HepG2 (cell line): ENCODE measurements around the gene CS. TPM values are rescaled to one million over a fixed set of nuclear protein-coding genes. Genes with fewer than 3 reads are reported as not detected.
"Not testable (repeated sequence)": the region's sequence is repeated elsewhere in the genome, so short reads cannot be mapped to it uniquely, and the experiment has no call there.

Experiments
- ATAC-seq: fragments of 200-7000 bp; cut with Tn5 transposase; 3 replicates; pipeline ENCODE4 v1.9.1; 2020; ENCODE audit warnings: mild to moderate bottlenecking, moderate library complexity
- BruUV-seq: library from RNA; stranded (reverse); fragments of 400-500 nt; replicated peaks from 2 replicates; lab custom pipeline; 2021; lab: Mats Ljungman, UMichigan
- CTCF ChIA-PET: fragments of 300-600 bp; formaldehyde crosslinking; extraction: SDS; loops from one replicate; lab custom pipeline; 2021; ENCODE audit warnings: low total read pairs, inconsistent platforms, low intra/inter-chr PET ratio; lab: Yijun Ruan, JAX
- POLR2A ChIA-PET: fragments of 350-600 bp; sonication (Branson Sonifier 250); formaldehyde crosslinking; loops from one replicate; lab custom pipeline; 2020; ENCODE audit warnings: antibody characterized with exemption, inconsistent platforms; lab: Yijun Ruan, JAX
- DNase-seq: peaks from one replicate; pipeline ENCODE4 v3.0.0-alpha.2; 2015; ENCODE audit warnings: low spot score
- FAIRE-seq: peaks from 3 replicates; lab custom pipeline; 2011; peaks lifted over from hg19 to GRCh38; lab: Jason Lieb, UNC
- H2AFZ ChIP-seq: one replicate; pipeline ENCODE4 v1.6.1; 2011; ENCODE audit warnings: low read length, inconsistent platforms
- H3K27ac ChIP-seq: fragments of 300-600 bp; 3 replicates; pipeline ENCODE4 v1.8.0; 2011; ENCODE audit warnings: mixed run types, mild to moderate bottlenecking, mixed read lengths, low read length, inconsistent platforms; ENCODE audit not compliant: insufficient read depth; ENCODE audit errors: extremely low read length
- H3K27me3 ChIP-seq, 2 experiments: fragments of 200-600 bp in 1 of 2; 2 replicates in 1 of 2; 3 replicates in 1 of 2; pipeline versions ENCODE4 v1.6.0 to v1.8.0; 2011; ENCODE audit warnings: low read length in 2 of 2, mild to moderate bottlenecking in 2 of 2, moderate library complexity in 2 of 2, inconsistent platforms in 1 of 2; ENCODE audit not compliant: insufficient read depth in 2 of 2, control insufficient read depth in 1 of 2
- H3K36me3 ChIP-seq, 2 experiments: fragments of 200-600 bp in 1 of 2; replicated peaks in 1 of 2; 2 replicates in 1 of 2; 3 replicates in 1 of 2; pipeline versions ENCODE4 v1.5.1 to v1.8.0; 2011; ENCODE audit warnings: low read length in 2 of 2, inconsistent platforms in 1 of 2; ENCODE audit not compliant: insufficient read depth in 2 of 2, control insufficient read depth in 1 of 2
- H3K4me1 ChIP-seq: 2 replicates; pipeline ENCODE4 v1.5.1; 2012; ENCODE audit warnings: low read length, inconsistent platforms; ENCODE audit not compliant: insufficient read depth
- H3K4me2 ChIP-seq: 2 replicates; pipeline ENCODE4 v1.6.0; 2011; ENCODE audit warnings: low read depth, low read length, inconsistent platforms
- H3K4me3 ChIP-seq, 3 experiments: fragments of 200-600 bp in 1 of 3; sonication (generic), shearing (Covaris generic) in 1 of 3; replicated peaks in 1 of 3; 2 replicates each; pipeline ENCODE4 v1.5.1; 2011 to 2016; ENCODE audit warnings: low read length in 3 of 3, inconsistent platforms in 2 of 3, low read depth in 2 of 3, mild to moderate bottlenecking in 2 of 3, control low read depth in 1 of 3, mixed read lengths in 1 of 3; ENCODE audit not compliant: insufficient read depth in 1 of 3
- H3K79me2 ChIP-seq: one replicate; pipeline ENCODE4 v1.6.1; 2011; ENCODE audit warnings: low read length, inconsistent platforms; ENCODE audit not compliant: insufficient read depth
- H3K9ac ChIP-seq: 2 replicates; pipeline ENCODE4 v1.6.0; 2011; ENCODE audit warnings: mild to moderate bottlenecking, low read depth, low read length, inconsistent platforms; ENCODE audit not compliant: insufficient read depth
- H3K9me3 ChIP-seq: 2 replicates; pipeline ENCODE4 v1.5.1; 2012; ENCODE audit warnings: mild to moderate bottlenecking, low read length
- H4K20me1 ChIP-seq: 2 replicates; pipeline ENCODE4 v1.6.0; 2011; ENCODE audit warnings: inconsistent platforms, mild to moderate bottlenecking, low read length, moderate library complexity; ENCODE audit not compliant: insufficient read depth
- HNF4A ChIP-seq: sonication (generic); formaldehyde crosslinking; IDR thresholded peaks from 2 replicates; pipeline ENCODE4 v1.4.0; 2020; ENCODE audit warnings: missing genetic modification reagents
- SMAD3 ChIP-seq: sonication (generic); formaldehyde crosslinking; IDR thresholded peaks from 2 replicates; pipeline ENCODE4 v1.4.0; 2020; ENCODE audit warnings: missing genetic modification reagents
- WGBS: methylation state at CpG from one replicate; pipeline ENCODE4 v1.1.6; 2017; ENCODE audit warnings: low lambda C conversion rate; 5-methylcytosine and 5-hydroxymethylcytosine counted together
- in situ Hi-C: cut with HindIII; loops from 2 replicates; pipeline ENCODE4 v1.10.0; 2017; ENCODE audit warnings: low pct_unique_long_range_greater_than_20kb; ENCODE audit not compliant: extremely low pct_ligation_motif_present
- intact Hi-C: fragments of 100-400 bp; cut with micrococcal nuclease; formaldehyde crosslinking; loops from one replicate; pipeline ENCODE4 v1.10.0; 2022; ENCODE audit not compliant: unreplicated experiment
- polyA plus RNA-seq, 8 experiments: library from polyadenylated mRNA; depleted of rRNA in 3 of 8; stranded (reverse) in 7 of 8; unstranded in 1 of 8; fragments of >200 nt; fragmentation: Illumina TruSeq in 4 of 8; extraction: Trizol in 4 of 8; gene quantifications; 2 replicates each; pipeline versions ENCODE4 v1.2.1 to v1.2.3, GENCODE V29; 2011 to 2016; ENCODE audit warnings: low read depth in 4 of 8, missing spikeins in 1 of 8, mixed read lengths in 1 of 8; ENCODE audit not compliant: insufficient read depth in 1 of 8
- total RNA-seq, 5 experiments: library from RNA; depleted of rRNA; stranded (reverse); fragments of >200 nt; fragmentation: Illumina TruSeq; extraction: Trizol; gene quantifications; 2 replicates each; pipeline ENCODE4 v1.2.3, GENCODE V29; 2016; ENCODE audit warnings: low read depth in 1 of 5
- TF ChIP-seq, protein P1 (sequence below): sonication (generic); formaldehyde crosslinking; IDR thresholded peaks from 2 replicates; pipeline ENCODE4 v1.8.0; 2022; ENCODE audit warnings: low read depth, missing genetic modification reagents
- TF ChIP-seq, protein P2 (sequence below): sonication (generic); formaldehyde crosslinking; IDR thresholded peaks from 2 replicates; pipeline ENCODE4 v1.5.0; 2020; ENCODE audit warnings: mild to moderate bottlenecking, missing genetic modification reagents, moderate library complexity

CS gene
- total and polyA plus RNA-seq, 2 of the 13 experiments (the other 11 are each of a cell fraction or from before 2014, with no cell fraction given): 173 to 175 TPM

DNA sequence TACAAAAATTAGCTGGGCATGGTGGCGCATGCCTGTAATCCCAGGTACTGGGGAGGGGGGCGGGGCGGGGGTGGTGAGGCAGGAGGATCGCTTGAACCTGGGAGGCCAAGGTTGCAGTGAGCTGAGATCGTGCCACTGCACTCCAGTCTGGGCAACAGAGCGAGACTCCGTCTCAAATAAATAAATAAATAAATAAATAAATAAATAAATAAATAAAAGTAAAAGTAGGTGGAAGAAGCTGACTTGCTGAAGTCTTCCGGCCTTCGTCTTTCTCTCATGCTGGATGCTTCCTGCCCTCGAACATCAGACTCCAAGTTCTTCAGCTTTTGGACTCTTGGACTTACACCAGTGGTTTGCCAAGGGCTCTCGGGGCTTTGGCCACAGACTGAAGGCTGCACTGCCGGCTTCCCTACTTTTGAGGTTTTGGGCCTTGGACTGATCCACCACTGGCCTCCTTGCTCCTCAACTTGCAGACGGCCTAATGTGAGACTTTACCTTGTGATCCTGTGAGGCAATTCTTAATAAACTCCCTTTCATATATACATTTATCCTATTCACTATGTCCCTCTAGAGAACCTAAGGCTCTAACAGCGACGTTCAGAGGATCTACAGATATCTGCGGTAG, 34.0 kb downstream of the CS start:
- H3K79me2 ChIP-seq, H3K9me3 ChIP-seq, in situ Hi-C loops, H3K27me3 ChIP-seq: not testable (repeated sequence)
- 30% methylated on average over 16 of the region's 16 CpGs for WGBS
- Histone ChIP-seq H3K36me3 (peaks cover 6 to 14% of the 10 kb centered on the region in 2 experiments; a peak in 3 of 5 replicates), H3K4me1 (peaks cover 22% of the 10 kb centered on the region), H2AFZ (peak overlapping the region; percentile 49), H3K27ac (peak overlapping the region; percentile 82), H3K9ac (peak overlapping the region; percentile 69), H3K4me3 (peak overlapping the region; percentile 54 to 91 (median 83))
- intact Hi-C loops: loop anchor here (2.0 kb wide), 2 partner anchors 21 to 73 kb away; no protein-coding TSS in a partner anchor
- TSS peak; percentile 33 for BruUV-seq
- CTCF ChIA-PET: interaction anchor here (0.9 to 1.4 kb wide), 2 partner anchors 8 to 35 kb away, joined by 3 to 6 read pairs; partner anchors contain the start of gene ANKRD52
- TF ChIP-seq, protein P1, sequence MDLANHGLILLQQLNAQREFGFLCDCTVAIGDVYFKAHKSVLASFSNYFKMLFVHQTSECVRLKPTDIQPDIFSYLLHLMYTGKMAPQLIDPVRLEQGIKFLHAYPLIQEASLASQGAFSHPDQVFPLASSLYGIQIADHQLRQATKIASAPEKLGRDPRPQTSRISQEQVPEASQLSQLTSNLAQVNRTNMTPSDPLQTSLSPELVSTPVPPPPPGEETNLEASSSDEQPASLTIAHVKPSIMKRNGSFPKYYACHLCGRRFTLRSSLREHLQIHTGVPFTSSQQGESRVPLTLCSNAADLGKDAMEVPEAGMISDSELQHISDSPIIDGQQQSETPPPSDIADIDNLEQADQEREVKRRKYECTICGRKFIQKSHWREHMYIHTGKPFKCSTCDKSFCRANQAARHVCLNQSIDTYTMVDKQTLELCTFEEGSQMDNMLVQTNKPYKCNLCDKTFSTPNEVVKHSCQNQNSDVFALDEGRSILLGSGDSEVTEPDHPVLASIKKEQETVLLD (CRISPR knock-in tag): 0 out of 2 replicates have a peak, but pooled peaks have one; percentile 42
- TF ChIP-seq SMAD3: 0 out of 2 replicates have a peak, but pooled peaks have one; percentile 47
- TF ChIP-seq HNF4A (CRISPR knock-in tag): peak; percentile 40; the same call in 1 of the 2 replicates
- TF ChIP-seq, all 625 proteins: peak for 3; not testable (repeated sequence) for 622
- H4K20me1 ChIP-seq, FAIRE-seq, DNase-seq, ATAC-seq: not testable (repeated sequence)
- POLR2A ChIA-PET: interaction anchor here (0.6 to 3.6 kb wide), 21 partner anchors 9 to 222 kb away, joined by 3 to 47 read pairs (median 6); partner anchors contain the start of genes ANKRD52, CNPY2, CS and ESYT1
- peak overlapping the region; percentile 99 for H3K4me2 ChIP-seq

DNA sequence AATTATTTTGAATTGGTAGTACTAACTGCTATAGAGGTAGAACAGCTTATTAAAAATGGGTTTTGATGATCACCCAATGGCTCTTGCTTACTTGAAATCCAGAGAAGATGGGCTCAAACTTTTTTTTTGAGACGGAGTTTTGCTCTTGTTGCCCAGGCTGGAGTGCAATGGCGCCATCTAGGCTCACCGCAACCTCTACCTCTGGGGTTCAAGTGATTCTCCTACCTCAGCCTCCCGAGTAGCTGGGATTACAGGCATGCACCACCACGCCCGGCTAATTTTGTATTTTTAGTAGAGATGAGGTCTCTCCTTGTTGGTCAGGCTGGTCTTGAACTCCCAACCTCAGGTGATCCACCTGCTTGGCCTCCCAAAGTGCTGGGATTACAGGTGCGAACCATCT, 37.2 kb downstream of the CS start:
- DNase-seq, CTCF ChIA-PET, H3K79me2 ChIP-seq, in situ Hi-C loops, H3K9ac ChIP-seq, H3K4me3 ChIP-seq, H4K20me1 ChIP-seq, FAIRE-seq, H3K27ac ChIP-seq, H3K36me3 ChIP-seq, BruUV-seq, intact Hi-C loops, ATAC-seq, H3K4me2 ChIP-seq, H2AFZ ChIP-seq, H3K9me3 ChIP-seq, H3K27me3 ChIP-seq, POLR2A ChIA-PET: not testable (repeated sequence)
- peaks cover 22% of the 10 kb centered on the region for H3K4me1 ChIP-seq
- TF ChIP-seq, protein P2, sequence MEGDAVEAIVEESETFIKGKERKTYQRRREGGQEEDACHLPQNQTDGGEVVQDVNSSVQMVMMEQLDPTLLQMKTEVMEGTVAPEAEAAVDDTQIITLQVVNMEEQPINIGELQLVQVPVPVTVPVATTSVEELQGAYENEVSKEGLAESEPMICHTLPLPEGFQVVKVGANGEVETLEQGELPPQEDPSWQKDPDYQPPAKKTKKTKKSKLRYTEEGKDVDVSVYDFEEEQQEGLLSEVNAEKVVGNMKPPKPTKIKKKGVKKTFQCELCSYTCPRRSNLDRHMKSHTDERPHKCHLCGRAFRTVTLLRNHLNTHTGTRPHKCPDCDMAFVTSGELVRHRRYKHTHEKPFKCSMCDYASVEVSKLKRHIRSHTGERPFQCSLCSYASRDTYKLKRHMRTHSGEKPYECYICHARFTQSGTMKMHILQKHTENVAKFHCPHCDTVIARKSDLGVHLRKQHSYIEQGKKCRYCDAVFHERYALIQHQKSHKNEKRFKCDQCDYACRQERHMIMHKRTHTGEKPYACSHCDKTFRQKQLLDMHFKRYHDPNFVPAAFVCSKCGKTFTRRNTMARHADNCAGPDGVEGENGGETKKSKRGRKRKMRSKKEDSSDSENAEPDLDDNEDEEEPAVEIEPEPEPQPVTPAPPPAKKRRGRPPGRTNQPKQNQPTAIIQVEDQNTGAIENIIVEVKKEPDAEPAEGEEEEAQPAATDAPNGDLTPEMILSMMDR (CRISPR knock-in tag): 0 out of 2 replicates have a peak, but pooled peaks have one; percentile 8
- 69% methylated on average over 7 of the region's 7 CpGs for WGBS
